HG02970 (cell line): ENCODE measurements around the gene COL18A1.

Source experiments
- ATAC-seq: cut with Tn5 transposase; IDR thresholded peaks from one replicate; pipeline ENCODE4 v1.9.1; 2021; ENCODE audit warnings: mild to moderate bottlenecking, moderate library complexity, moderate number of reproducible peaks; ENCODE audit not compliant: unreplicated experiment, low FRiP score

Gene COL18A1

GRCh38 chr21:45396620-45396995 lies 8.4 kb upstream of the COL18A1 start:
- no peak for ATAC-seq

- ATAC-seq = no peak
Measured at GRCh38 chr21:45397381-45397780, 7.6 kb upstream of the COL18A1 start.

DNA sequence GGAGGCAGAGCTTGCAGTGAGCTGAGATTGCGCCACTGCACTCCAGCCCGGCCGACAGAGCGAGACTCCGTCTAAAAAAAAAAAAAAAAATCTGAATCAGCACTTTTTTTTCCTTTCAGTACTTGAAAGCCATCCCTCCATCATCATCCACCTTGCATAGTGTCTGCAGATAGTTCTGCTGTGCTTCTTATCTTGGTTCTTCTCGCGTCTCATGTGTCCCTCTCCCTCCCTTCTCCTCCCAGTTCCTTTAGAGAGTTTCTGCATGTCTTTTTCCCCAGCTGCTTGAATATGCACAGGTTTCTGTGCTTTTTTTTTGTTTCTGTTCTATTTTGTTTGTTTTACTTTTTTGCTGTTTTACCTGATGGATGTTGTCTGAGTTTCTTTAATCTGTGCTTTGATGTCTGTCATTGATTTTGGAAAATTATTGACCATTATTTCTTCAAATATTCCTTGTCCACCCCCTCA lies 3.9 kb upstream of the COL18A1 start:
- ATAC-seq = no peak

GRCh38 chr21:45401916-45402900 lies 2.8 kb upstream of the COL18A1 start:
- ATAC-seq = no peak

GRCh38 chr21:45403133-45403824 lies 1.7 kb upstream of the COL18A1 start:
- no peak for ATAC-seq

- ATAC-seq = no peak
Measured at GRCh38 chr21:45403825-45404729, 888 bp upstream of the COL18A1 start.

- ATAC-seq = no peak
Measured at GRCh38 chr21:45405271-45405818, 380 bp downstream of the COL18A1 start.

DNA sequence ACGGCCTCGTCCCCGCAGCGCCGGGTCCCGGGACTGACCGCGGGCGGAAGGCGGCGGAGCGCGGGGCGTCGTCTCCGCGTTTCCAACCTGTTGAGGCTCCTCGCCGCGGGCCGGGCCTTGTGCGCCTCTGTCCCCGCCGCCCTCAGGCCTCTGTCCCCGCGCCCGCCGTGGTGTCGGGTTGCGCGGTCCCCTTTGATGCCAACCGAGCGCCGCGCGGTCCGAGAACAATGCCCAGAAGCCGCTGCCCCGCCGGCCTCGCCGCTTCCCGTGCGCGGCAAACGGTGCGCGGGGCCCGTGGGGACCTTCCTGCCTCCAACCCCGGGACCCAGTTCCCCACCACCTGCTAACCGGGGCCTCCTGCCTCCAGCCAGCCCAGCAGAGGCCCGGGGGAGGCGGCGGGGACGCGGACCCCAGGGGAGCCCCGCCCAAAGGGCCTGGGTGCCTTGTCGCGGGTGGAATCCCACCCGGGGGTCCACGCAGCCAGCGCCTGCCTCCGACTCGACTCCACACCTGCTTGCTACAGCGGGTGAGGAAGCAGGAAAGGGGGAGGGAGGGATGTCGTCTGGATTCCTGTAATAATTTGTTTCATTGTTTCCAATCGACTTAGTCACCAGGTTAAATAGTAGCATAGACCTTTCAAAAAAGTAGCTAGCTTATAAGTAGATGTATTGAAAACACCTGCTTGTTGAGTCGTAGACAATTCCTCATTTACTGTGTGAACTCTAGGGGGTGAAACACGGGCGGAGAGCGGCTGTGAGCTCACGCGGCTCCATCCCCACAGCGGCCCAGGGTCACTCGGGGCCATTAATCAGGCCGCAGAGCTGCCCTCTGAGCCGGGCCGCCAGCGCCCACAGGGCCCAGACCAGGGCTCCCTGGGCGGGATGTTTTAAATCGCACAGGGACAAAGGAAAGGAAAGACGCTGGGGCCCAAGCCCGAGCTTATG lies 1.1 kb downstream of the COL18A1 start:
- no peak for ATAC-seq

DNA sequence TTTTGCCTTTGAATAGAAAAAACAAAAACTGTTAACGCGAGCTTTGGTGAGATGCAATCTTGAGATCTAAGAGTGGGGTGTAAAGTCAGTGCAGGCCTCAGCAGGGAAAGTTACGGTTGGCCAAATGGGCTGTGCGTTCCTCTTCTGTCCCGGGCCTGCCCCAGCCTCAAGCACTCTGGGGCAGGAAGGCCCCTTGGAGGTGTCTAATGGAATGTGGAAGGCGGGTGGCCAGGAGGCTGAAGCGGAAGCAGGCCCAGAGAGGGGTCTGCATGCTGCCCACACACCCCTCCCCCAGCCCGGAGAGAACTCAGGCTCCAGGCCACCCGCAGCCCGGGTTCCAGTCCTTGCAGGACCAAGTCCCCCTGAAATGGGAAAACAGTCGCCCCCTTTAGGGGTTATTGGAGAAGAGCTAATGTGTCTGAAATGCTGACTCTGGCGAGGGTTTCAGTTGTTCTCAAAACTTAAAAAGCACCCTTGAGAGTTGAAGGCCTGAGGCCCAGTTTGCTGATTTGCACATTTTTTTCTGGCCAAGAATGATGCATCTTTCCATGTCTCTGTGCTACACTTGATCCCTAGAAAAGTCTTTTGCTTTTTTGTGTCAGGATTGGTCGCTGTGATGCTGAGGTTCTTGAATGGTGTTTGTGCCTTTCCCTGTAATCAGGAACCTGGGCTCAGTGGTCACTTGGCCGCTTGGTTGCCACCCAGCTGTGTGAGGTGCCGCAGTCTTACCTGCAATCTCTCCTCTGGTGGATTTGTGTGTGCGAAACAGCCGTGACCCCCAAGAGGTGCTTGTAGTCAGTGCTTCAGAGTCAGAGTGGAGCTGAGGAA lies 2.0 kb downstream of the COL18A1 start:
- ATAC-seq = no peak

- ATAC-seq = no peak
Measured at GRCh38 chr21:45407629-45408247, 2.8 kb downstream of the COL18A1 start.

- no peak for ATAC-seq
Measured at GRCh38 chr21:45408271-45408791, 3.4 kb downstream of the COL18A1 start.

GRCh38 chr21:45408801-45409261 lies 3.9 kb downstream of the COL18A1 start:
- ATAC-seq = no peak

DNA sequence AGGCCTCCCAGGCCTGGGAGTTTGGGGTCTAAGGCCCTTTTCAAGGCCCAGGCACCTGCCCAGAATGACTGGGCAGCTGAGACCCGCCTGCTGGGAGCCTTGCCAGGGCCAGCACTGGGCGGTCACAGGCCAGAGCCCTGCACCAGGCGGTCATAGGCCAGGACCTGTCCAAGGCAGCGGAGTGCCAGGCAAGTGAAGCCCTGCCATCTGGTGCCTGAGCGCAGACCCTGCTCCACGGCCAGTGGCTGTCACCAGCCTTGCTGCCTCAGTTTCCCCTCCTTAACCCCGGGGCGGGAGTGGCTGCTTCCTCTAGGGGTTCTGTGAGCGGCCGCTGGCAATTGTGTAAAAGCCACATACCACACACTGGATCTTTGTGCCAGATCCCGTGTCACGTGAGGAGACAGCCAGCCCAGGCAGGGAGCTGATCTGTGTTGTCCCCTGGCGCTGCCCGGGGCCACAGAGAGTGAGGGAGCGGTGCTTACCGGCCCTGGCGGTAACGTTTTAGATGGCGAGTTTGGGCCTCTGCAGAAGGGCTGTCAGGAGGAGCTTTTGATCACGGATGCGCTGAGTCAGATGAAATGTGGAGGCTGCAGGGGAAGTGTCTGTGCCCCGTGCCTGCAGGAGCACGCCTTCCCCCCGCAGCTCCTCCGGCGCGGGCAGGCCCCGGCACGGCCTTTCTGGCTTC lies 4.6 kb downstream of the COL18A1 start:
- ATAC-seq = no peak

DNA sequence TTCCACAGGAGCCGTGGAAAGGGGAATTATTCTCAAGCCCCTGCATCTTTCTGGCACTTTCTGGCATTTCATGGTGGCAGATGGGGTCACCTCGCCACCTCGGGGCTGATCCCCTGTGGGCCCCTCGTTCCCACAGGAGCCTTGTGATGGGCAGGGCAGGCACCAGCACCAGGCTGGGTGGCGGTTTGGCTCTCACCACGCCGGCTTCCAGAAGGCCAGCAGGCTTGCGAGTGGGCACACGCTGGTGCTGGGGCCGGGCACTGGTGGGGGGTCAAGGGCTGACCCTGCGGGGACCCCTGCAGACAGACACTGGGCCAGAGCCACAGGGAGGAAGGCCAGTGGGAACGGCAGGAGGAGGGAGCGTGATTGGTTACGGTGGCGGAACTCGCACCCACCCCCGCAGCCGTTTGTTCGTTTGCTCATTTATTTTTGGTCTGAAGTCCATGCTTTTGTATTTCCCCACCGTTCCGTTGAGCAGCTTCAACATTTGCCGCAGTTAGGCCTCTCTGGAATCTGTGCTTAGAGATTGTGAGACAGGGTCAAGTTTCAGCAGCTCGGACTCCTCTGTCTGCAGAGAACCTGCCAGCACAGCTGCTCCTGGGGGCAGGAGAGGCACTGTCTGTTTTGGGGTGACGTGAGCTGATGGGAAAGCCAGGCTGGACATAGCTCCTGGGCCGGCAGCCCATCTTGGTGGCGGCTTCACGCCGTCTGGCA lies 5.3 kb downstream of the COL18A1 start:
- no peak for ATAC-seq

GRCh38 chr21:45410865-45411809 lies 6.2 kb downstream of the COL18A1 start:
- ATAC-seq = no peak
